Left ventricle myocardium inferior (tissue), 1 donor: ENCODE measurements around the gene AUTS2. TPM values are rescaled to one million over a fixed set of nuclear protein-coding genes. Genes with fewer than 3 reads are reported as not detected.

Experiments
- DNase-seq: peaks from one replicate; pipeline ENCODE4 v3.0.0-alpha.2; 2020
- H3K27ac ChIP-seq: fragments of 200-600 bp; replicated peaks from 2 replicates; pipeline ENCODE4 v1.8.0; 2021
- H3K27me3 ChIP-seq: fragments of 200-600 bp; 2 replicates; pipeline ENCODE4 v1.8.0; 2021; ENCODE audit warnings: low read depth
- H3K36me3 ChIP-seq: fragments of 200-600 bp; 2 replicates; pipeline ENCODE4 v1.8.0; 2021
- H3K4me1 ChIP-seq: fragments of 200-600 bp; 2 replicates; pipeline ENCODE4 v1.8.0; 2021
- H3K4me3 ChIP-seq: fragments of 200-600 bp; 2 replicates; pipeline ENCODE4 v1.8.0; 2021; ENCODE audit warnings: mild to moderate bottlenecking, moderate library complexity
- H3K9me3 ChIP-seq: fragments of 200-600 bp; replicated peaks from 2 replicates; pipeline ENCODE4 v1.8.0; 2021
- CTCF ChIP-seq: fragments of 200-600 bp; IDR thresholded peaks from 2 replicates; pipeline ENCODE4 v1.8.0; 2021; ENCODE audit warnings: antibody characterized with exemption, mild to moderate bottlenecking, borderline replicate concordance
- intact Hi-C: fragments of 100-400 bp; cut with micrococcal nuclease; formaldehyde crosslinking; loops from one replicate; pipeline ENCODE4 v1.11.0; 2022
- total RNA-seq: library from RNA; stranded (reverse); fragmentation: NEBNext Ultra II Directional; extraction: Animal tissue kit (Norgen Biotek cat#: 25700); gene quantifications from one replicate; pipeline ENCODE4 v1.2.1, GENCODE V29; 2021
- donor health status: DM: no; HTN: yes; CAD: no; lungs with severe emphysema.

Gene AUTS2
- total RNA-seq, 1 donor from 2014 or later: 10.5 TPM

- peak overlapping the region; percentile 89 for H3K27ac ChIP-seq
- no peaks in the 10 kb centered on the region for H3K27me3 ChIP-seq
- DNase-seq: no peak
- H3K36me3 ChIP-seq: no peaks in the 10 kb centered on the region
- TF ChIP-seq CTCF: no peak
- H3K4me3 ChIP-seq: peak overlapping the region; percentile 95
- peaks cover 47% of the 10 kb centered on the region for H3K4me1 ChIP-seq
- intact Hi-C loops: no loop called here
- no peaks in the 10 kb centered on the region for H3K9me3 ChIP-seq
Observed at GRCh38 chr7:69599955-69600709, 1.9 kb downstream of the AUTS2 start.

GRCh38 chr7:69600710-69601519 is 2.6 kb downstream of the AUTS2 start:
- H3K36me3 ChIP-seq: no peaks in the 10 kb centered on the region
- TF ChIP-seq CTCF: no peak
- no peaks in the 10 kb centered on the region for H3K27me3 ChIP-seq
- no peak overlapping the region for H3K27ac ChIP-seq
- peak overlapping the region; percentile 95 for H3K4me3 ChIP-seq
- peaks cover 47% of the 10 kb centered on the region for H3K4me1 ChIP-seq
- intact Hi-C loops: no loop called here
- DNase-seq: no peak
- no peaks in the 10 kb centered on the region for H3K9me3 ChIP-seq

- Histone ChIP-seq H3K9me3 (no peaks in the 10 kb centered on the region), H3K27ac (no peak overlapping the region), H3K4me1 (peaks cover 42% of the 10 kb centered on the region), H3K36me3 (no peaks in the 10 kb centered on the region), H3K4me3 (no peak overlapping the region), H3K27me3 (peaks cover 6% of the 10 kb centered on the region)
- TF ChIP-seq CTCF: no peak
- DNase-seq: no peak
- intact Hi-C loops: no loop called here
Observed at GRCh38 chr7:69602522-69602921, 4.2 kb downstream of the AUTS2 start.

GRCh38 chr7:69603351-69603750 is 5.1 kb downstream of the AUTS2 start:
- Histone ChIP-seq H3K36me3 (no peaks in the 10 kb centered on the region), H3K27me3 (peaks cover 6% of the 10 kb centered on the region), H3K9me3 (no peaks in the 10 kb centered on the region), H3K4me1 (peaks cover 39% of the 10 kb centered on the region), H3K4me3 (no peak overlapping the region), H3K27ac (no peak overlapping the region)
- no peak for TF ChIP-seq CTCF
- no peak for DNase-seq
- intact Hi-C loops: no loop called here

- no peak for TF ChIP-seq CTCF
- intact Hi-C loops: no loop called here
- no peak overlapping the region for H3K4me3 ChIP-seq
- no peaks in the 10 kb centered on the region for H3K36me3 ChIP-seq
- no peak overlapping the region for H3K27ac ChIP-seq
- DNase-seq: no peak
- H3K9me3 ChIP-seq: no peaks in the 10 kb centered on the region
- H3K27me3 ChIP-seq: peaks cover 6% of the 10 kb centered on the region
- peaks cover 33% of the 10 kb centered on the region for H3K4me1 ChIP-seq
Observed at GRCh38 chr7:69603937-69604494, 5.7 kb downstream of the AUTS2 start.
